NCI-H1694 treated with DMSO at 0.1 percent for 48 hours (cell line): Measurements from ENCODE around the gene MAU2.

Source experiments
- DNase-seq: peaks from one replicate; lab custom pipeline; 2025; lab: John Stamatoyannopoulos, UW

The MAU2 gene

DNA sequence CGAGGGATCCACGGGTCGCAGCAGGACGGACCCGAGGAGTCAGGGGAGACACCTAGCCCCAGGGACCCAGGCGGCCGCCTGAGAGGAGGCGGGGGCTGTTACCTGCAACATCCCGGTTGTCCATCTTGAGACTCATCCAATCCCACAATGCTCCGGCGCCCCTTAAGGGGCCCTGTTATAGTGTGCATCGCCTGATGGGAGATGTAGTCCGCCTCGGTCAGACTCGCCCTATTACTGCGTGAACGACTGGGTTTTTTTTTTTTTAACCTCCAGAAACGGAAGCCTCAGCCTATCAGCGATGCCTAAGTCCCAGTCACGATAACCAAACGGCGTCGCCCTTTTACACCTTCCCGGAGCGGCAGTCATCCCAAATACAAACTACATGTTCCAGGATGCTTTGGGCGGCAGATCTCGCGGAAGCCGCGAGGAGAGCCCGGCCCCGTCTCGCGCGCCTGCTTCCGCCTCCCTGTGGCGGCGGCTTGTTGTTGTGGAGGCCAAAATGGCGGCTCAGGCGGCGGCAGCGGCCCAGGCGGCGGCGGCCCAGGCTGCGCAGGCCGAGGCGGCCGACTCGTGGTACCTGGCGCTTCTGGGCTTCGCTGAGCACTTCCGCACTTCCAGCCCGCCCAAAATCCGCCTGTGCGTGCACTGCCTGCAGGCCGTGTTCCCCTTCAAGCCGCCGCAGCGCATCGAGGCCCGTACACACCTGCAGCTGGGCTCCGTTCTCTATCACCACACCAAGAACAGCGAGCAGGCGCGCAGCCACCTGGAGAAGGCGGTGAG lies at the start of gene MAU2, which contains the start of gene SUGP1:
TSS of gene MAU2 (plus strand) at position 469 of the 780 bp plus-strand sequence. CDS start at position 500, 31 bp downstream.
TSS of gene SUGP1 (minus strand) at position 149 of the 780 bp plus-strand sequence. CDS start at position 136, 13 bp downstream.
- peak; percentile 94 for DNase-seq

- no peak for DNase-seq
Observed at GRCh38 chr19:19271828-19272599, 48.6 kb upstream of the MAU2 start.

DNA sequence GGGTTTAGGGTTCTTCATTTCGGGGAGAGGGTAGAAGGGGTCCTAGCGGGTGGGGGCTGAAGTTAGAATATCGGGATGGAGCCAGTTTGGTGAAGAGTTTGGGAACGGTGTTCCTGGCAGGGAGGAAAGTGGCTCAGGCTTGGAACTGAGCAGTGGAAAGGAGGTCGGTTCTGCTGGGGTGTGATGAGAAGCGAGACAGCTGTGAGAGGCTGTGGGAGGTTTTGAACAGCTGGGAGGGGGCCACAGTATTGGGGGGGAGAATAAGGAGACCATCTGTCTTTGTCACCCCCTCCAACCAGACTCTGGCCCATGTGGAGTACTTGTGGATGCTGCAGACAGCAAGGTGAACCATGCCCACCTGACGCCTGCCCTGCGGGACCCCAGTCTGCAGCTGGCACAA lies 46.5 kb upstream of the MAU2 start:
- peak; percentile 12 for DNase-seq

GRCh38 chr19:19274716-19275565 lies 45.7 kb upstream of the MAU2 start:
- DNase-seq = no peak

DNA sequence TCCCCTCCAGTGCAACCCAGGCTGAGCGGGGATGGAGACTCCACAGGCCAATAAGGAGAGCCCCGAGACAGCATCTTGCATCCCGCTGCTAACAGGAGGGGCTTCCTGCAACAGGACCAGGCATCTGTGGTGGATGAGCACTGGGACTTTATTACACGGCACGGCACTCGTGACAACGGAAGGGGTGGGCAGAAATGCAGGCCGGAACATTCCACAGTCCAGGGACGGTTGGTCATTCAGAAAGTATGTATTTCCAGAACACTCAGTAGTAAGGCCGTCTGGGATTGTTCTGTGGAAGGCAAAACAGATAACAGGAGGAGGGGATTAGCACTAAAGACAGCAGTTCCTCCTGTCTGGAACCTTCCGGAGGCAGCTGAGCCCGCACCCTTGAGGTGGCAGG lies 44.2 kb upstream of the MAU2 start:
- DNase-seq = no peak

- no peak for DNase-seq
Observed at GRCh38 chr19:19276851-19277250, 43.8 kb upstream of the MAU2 start.

GRCh38 chr19:19278315-19278714 lies 42.3 kb upstream of the MAU2 start:
- DNase-seq = peak; percentile 85

GRCh38 chr19:19279062-19279612 lies 41.5 kb upstream of the MAU2 start:
- DNase-seq = no peak

DNA sequence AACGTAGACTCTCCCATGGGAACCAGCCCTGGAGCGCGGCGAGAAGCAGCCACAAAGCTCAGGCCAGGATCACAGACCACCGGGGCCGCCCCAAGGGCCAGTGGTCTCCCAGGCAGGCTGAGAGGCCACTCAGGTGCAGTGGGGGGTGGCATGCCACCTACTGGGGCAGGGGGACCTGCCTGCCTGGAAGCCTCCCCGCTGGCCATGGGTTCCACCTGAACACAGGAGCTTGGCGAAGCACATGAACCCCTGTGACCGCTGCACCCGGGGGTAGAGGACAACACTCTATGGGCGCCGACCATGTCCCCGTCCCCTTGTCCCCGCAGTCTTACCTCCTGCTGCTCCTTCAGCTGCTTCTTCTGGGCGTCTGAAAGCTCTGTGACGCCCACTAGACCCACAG lies 40.8 kb upstream of the MAU2 start:
- no peak for DNase-seq

DNA sequence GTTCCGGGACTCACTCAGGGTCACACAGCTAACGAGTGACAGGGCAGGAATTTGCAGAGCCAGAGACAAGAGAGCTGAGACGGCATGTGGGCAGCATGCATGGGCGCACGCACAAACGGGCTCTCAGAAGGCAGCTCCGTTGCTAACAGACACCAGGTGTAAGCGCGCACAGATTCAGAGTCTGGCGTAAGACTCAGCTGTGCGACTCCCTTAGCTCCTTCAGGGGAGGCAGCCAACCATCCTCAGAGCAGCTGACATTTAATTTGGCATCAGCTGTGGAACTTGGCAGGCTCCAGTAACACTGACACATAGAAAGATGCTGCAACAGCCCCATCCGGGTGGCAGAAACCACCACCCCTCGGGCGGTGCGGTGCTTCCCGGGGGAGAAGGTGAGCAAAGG lies 40.1 kb upstream of the MAU2 start:
- DNase-seq = peak; percentile 67

DNA sequence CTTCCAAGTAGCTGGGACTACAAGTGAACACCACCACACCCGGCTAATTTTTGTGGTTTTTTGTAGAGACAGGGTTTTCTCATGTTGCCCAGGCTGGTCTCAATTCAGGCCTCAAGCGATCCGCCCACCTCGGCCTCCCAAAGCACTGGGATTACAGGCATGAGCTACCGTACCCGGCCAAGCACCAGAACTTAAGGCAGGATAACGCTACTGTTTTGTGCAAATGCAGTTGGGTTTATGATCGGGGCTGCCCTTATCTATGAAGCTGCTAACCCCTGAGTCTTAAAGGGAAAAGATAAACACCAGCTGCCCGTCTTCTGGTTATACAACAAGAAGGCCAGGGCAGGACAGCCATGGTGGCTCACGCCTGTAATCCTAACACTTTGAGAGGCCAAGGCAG lies 34.9 kb upstream of the MAU2 start:
- DNase-seq = no peak

- DNase-seq = no peak
Observed at GRCh38 chr19:19292607-19293006, 28.0 kb upstream of the MAU2 start.

DNA sequence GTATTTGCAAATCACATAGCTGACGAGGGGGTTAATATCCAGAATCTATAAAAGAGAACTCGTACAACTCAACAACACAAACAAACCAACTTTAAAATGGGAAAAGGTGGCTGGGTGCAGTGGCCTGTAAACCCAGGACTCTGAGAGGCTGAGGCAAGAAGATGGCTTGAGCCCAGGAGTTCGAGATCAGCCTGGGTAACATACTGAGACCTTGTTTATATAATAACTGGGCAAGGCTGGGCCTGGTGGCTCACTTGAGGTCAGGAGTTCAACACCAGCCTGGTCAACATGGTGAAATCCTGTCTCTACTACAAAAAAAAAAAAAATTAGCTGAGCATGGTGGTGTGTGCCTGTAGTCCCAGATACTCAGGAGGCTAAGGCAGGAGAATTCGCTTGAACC lies 25.7 kb upstream of the MAU2 start:
- no peak for DNase-seq

DNA sequence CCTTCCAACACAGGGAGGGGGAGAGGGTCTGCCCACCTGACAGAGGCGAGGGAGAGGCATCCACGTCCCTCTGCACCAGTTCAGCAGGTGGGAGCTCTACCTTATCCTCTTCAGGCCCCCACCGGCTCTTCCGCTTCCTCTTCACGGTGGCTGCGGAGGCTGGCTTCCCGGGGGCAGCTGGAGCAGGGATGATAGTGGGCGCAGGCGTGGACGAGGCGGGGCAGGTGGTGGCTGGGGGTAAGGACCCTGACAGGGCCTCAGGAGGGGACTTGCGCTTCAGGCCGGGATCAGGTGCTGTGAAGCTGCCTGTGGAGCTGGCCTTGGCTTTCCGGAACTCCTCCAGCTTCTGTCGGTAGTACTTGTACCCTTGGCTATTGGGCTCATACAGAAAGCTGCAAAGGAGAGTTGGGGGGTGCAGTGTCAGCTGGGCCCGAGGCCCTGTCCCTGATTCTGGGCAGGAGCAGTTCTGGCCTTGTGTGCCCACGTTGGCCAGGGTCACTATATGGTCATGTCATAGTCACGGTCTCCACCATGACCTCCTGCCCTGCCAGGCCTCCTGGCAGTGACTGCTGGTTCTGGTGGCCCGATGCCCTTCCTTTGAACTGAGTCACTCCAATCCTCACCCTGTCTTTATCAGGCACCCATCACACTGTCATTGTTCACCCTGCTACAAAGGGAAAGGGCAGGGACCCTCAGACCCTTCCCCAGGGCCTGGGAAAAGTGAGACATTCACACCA lies 23.5 kb upstream of the MAU2 start:
- no peak for DNase-seq

- DNase-seq = no peak
Observed at GRCh38 chr19:19297759-19298158, 22.9 kb upstream of the MAU2 start.

- no peak for DNase-seq
Observed at GRCh38 chr19:19300613-19301012, 20.0 kb upstream of the MAU2 start.

- DNase-seq = no peak
Observed at GRCh38 chr19:19303411-19303810, 17.2 kb upstream of the MAU2 start.

GRCh38 chr19:19304186-19304965 lies 16.3 kb upstream of the MAU2 start:
- DNase-seq = no peak

DNA sequence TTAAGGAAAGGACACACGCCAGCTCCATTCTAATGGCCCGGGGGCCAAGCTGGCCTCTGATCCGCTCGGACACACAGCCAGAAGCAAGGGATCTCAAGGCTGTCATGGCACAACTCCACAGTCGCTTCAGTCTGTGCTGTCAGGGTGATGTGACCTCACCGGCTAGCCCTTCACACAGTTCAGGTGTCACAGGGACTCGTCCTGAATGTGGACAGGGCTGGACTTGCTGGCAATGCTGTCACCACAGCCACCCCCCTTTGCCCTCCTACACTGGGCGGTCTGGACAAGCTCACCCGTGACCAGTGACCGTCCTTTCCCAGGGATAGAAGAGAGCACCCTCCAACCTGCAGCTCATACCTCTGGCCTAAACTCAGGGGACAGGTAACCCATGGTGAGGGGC lies 15.6 kb upstream of the MAU2 start:
- no peak for DNase-seq

DNA sequence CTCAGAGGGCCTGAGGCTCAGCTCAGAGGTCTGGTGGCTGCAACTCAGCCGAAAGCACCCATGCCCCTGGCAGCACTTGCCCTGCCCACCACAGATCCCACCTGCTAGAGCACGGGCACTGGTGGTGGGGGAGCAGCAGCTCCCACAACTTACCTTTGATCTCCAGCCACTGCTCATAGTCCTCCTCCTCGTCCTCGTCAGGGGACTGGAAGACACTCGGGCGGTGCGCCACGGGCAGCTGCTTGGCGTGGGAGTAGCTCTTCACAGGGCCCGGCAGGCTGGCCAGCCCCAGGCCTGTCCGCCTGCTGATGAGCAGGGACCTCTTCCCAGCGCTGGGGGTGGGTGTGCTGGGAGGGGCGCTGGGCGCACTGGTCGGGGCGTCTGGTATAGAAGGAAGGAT lies 14.9 kb upstream of the MAU2 start:
- DNase-seq = no peak

GRCh38 chr19:19306191-19306590 lies 14.4 kb upstream of the MAU2 start:
- DNase-seq = no peak
